ENCODE results near the gene MARK3. TPM values are rescaled to one million over a fixed set of nuclear protein-coding genes. Genes with fewer than 3 reads are reported as not detected.

MARK3 gene
- total and polyA plus RNA-seq, 2 of the 13 experiments (the other 11 are each of a cell fraction or from before 2014, with no cell fraction given) = 47.7 to 56.6 TPM

GRCh38 chr14:103518422-103519042 is 133.3 kb downstream of the MARK3 start (continued):
- TF ChIP-seq ZSCAN21 (CRISPR knock-in tag; IDR thresholded peaks at IDR 0.05; ENCODE audit: borderline replicate concordance) = 0 out of 2 replicates have a peak, but pooled peaks have one; percentile 47
- TF ChIP-seq ONECUT2 (CRISPR knock-in tag; IDR thresholded peaks at IDR 0.05) = no peak
- TF ChIP-seq TCF7L2 (IDR thresholded peaks at IDR 0.05; ENCODE audit: low read depth, low read length) = no peak
- peak; percentile 70; the same call in 1 of the 2 replicates for TF ChIP-seq KDM2A (CRISPR knock-in tag; IDR thresholded peaks at IDR 0.05; ENCODE audit: borderline replicate concordance, low read depth)
- no peak for TF ChIP-seq ZNF468 (CRISPR knock-in tag; IDR thresholded peaks at IDR 0.05)
- no peak for TF ChIP-seq SYNCRIP (IDR thresholded peaks at IDR 0.05; ENCODE audit: insufficient read depth, low read depth, low read length)
- no peak for TF ChIP-seq ZNF569 (CRISPR knock-in tag; IDR thresholded peaks at IDR 0.05; ENCODE audit: borderline replicate concordance)
- TF ChIP-seq KDM5B (CRISPR knock-in tag; IDR thresholded peaks at IDR 0.05; ENCODE audit: borderline replicate concordance) = 0 out of 2 replicates have a peak, but pooled peaks have one; percentile 40
- TF ChIP-seq TEF (CRISPR knock-in tag; IDR thresholded peaks at IDR 0.05) = no peak
- TF ChIP-seq MTERF4 (CRISPR knock-in tag; IDR thresholded peaks at IDR 0.05) = peak; percentile 44; the same call in 1 of the 2 replicates
- no peak for TF ChIP-seq RFXAP (CRISPR knock-in tag; IDR thresholded peaks at IDR 0.05; ENCODE audit: borderline replicate concordance)
- peak; percentile 41; the same call in 1 of the 2 replicates for TF ChIP-seq HDAC1 (CRISPR knock-in tag; IDR thresholded peaks at IDR 0.05)
- no peak for TF ChIP-seq JUNB (CRISPR knock-in tag; IDR thresholded peaks at IDR 0.05; ENCODE audit: borderline replicate concordance)
- TF ChIP-seq RAD51 (IDR thresholded peaks at IDR 0.05; ENCODE audit: borderline replicate concordance) = no peak
- no peak for TF ChIP-seq ZNF230 (CRISPR knock-in tag; IDR thresholded peaks at IDR 0.05)
- TF ChIP-seq ZNF275 (CRISPR knock-in tag; IDR thresholded peaks at IDR 0.05; ENCODE audit: borderline replicate concordance) = no peak
- TF ChIP-seq DPF2 (CRISPR knock-in tag; IDR thresholded peaks at IDR 0.05; ENCODE audit: borderline replicate concordance, low read depth) = no peak; the same call in 1 of the 2 replicates
- TF ChIP-seq ZNF556 (CRISPR knock-in tag; IDR thresholded peaks at IDR 0.05; ENCODE audit: borderline replicate concordance) = no peak
- no peak for TF ChIP-seq LBX2 (CRISPR knock-in tag; IDR thresholded peaks at IDR 0.05; ENCODE audit: borderline replicate concordance)
- no peak for TF ChIP-seq SIX1 (CRISPR knock-in tag; IDR thresholded peaks at IDR 0.05; ENCODE audit: borderline replicate concordance)
- no peak for TF ChIP-seq MED8 (CRISPR knock-in tag; IDR thresholded peaks at IDR 0.05; ENCODE audit: insufficient replicate concordance)
- TF ChIP-seq ZNF563 (CRISPR knock-in tag; IDR thresholded peaks at IDR 0.05) = 0 out of 2 replicates have a peak, but pooled peaks have one; percentile 38
- TF ChIP-seq ZNF678 (CRISPR knock-in tag; IDR thresholded peaks at IDR 0.05) = no peak
- TF ChIP-seq RELA (CRISPR knock-in tag; IDR thresholded peaks at IDR 0.05) = no peak
- no peak for TF ChIP-seq ZNF841 (CRISPR knock-in tag; IDR thresholded peaks at IDR 0.05; ENCODE audit: borderline replicate concordance)
